H9 (cell line): ENCODE measurements around the gene NCKAP5L. TPM values are rescaled to one million over a fixed set of nuclear protein-coding genes. Genes with fewer than 3 reads are reported as not detected.
A peak's percentile ranks its signal among the peaks of the same experiment; 100 is the strongest.
"Not testable (repeated sequence)": the region's sequence is repeated elsewhere in the genome, so short reads cannot be mapped to it uniquely, and the experiment has no call there.

Source experiments
- DNase-seq: peaks from one replicate; pipeline ENCODE4 v3.0.0-alpha.2; 2017
- H2AFZ ChIP-seq: one replicate; pipeline ENCODE4 v1.6.1; 2013; ENCODE audit warnings: mild to moderate bottlenecking, low read length, control low read depth, moderate library complexity
- H2AK5ac ChIP-seq: 2 replicates; pipeline ENCODE4 v1.6.1; 2013; ENCODE audit warnings: low read length, control low read depth, mixed read lengths; ENCODE audit not compliant: insufficient read length
- H2BK120ac ChIP-seq: one replicate; pipeline ENCODE4 v1.6.1; 2013; ENCODE audit warnings: low read depth, mild to moderate bottlenecking, low read length, control low read depth, inconsistent platforms; ENCODE audit not compliant: poor library complexity, severe bottlenecking
- H2BK12ac ChIP-seq: 2 replicates; pipeline ENCODE4 v1.6.1; 2013; ENCODE audit warnings: low read length, control low read depth, mixed read lengths, low read depth; ENCODE audit not compliant: insufficient read length
- H2BK15ac ChIP-seq: 2 replicates; pipeline ENCODE4 v1.6.1; 2013; ENCODE audit warnings: low read depth, low read length, control low read depth
- H2BK20ac ChIP-seq: one replicate; pipeline ENCODE4 v1.6.1; 2013; ENCODE audit warnings: low read depth, mild to moderate bottlenecking, low read length, control low read depth, inconsistent platforms; ENCODE audit not compliant: poor library complexity, severe bottlenecking
- H2BK5ac ChIP-seq: 2 replicates; pipeline ENCODE4 v1.6.1; 2013; ENCODE audit warnings: low read length, control low read depth, mixed read lengths; ENCODE audit not compliant: insufficient read length
- H3K14ac ChIP-seq: 2 replicates; pipeline ENCODE4 v1.6.1; 2013; ENCODE audit warnings: low read length, control low read depth; ENCODE audit not compliant: insufficient read depth
- H3K18ac ChIP-seq: 2 replicates; pipeline ENCODE4 v1.6.1; 2013; ENCODE audit warnings: low read depth, mild to moderate bottlenecking, mixed read lengths, low read length, control low read depth; ENCODE audit not compliant: insufficient read length
- H3K23ac ChIP-seq: 2 replicates; pipeline ENCODE4 v1.6.1; 2013; ENCODE audit warnings: low read length, control low read depth, mixed read lengths, low read depth; ENCODE audit not compliant: insufficient read length
- H3K23me2 ChIP-seq: 2 replicates; pipeline ENCODE4 v1.6.1; 2013; ENCODE audit warnings: low read depth, mild to moderate bottlenecking, mixed read lengths, low read length, control low read depth; ENCODE audit not compliant: insufficient read length, poor library complexity, severe bottlenecking
- H3K27ac ChIP-seq: 2 replicates; pipeline ENCODE4 v1.5.1; 2013; ENCODE audit warnings: low read length, control low read depth, mixed read lengths, low read depth; ENCODE audit not compliant: insufficient read length
- H3K27me3 ChIP-seq: 2 replicates; pipeline ENCODE4 v1.6.1; 2013; ENCODE audit warnings: low read length, control low read depth, inconsistent platforms; ENCODE audit not compliant: insufficient read depth
- H3K4ac ChIP-seq: 2 replicates; pipeline ENCODE4 v1.6.1; 2013; ENCODE audit warnings: low read depth, mild to moderate bottlenecking, control low read depth, inconsistent platforms, low read length, moderate library complexity
- H3K4me1 ChIP-seq: 2 replicates; pipeline ENCODE4 v1.6.1; 2013; ENCODE audit warnings: low read length, control low read depth, inconsistent platforms; ENCODE audit not compliant: insufficient read depth
- H3K4me2 ChIP-seq: 2 replicates; pipeline ENCODE4 v1.6.1; 2013; ENCODE audit warnings: low read length, control low read depth, mixed read lengths; ENCODE audit not compliant: insufficient read length, insufficient read depth
- H3K56ac ChIP-seq: 2 replicates; pipeline ENCODE4 v1.6.1; 2013; ENCODE audit warnings: low read depth, mild to moderate bottlenecking, mixed read lengths, low read length, control low read depth; ENCODE audit not compliant: insufficient read length
- H3K79me1 ChIP-seq: 2 replicates; pipeline ENCODE4 v1.6.1; 2013; ENCODE audit warnings: low read depth, mild to moderate bottlenecking, moderate library complexity, low read length, control low read depth, inconsistent platforms; ENCODE audit not compliant: insufficient read depth, poor library complexity, severe bottlenecking
- H3K79me2 ChIP-seq: 2 replicates; pipeline ENCODE4 v1.6.1; 2013; ENCODE audit warnings: low read length, control low read depth, inconsistent platforms; ENCODE audit not compliant: insufficient read depth
- H3K9ac ChIP-seq: 2 replicates; pipeline ENCODE4 v1.6.1; 2013; ENCODE audit warnings: low read length, control low read depth, mixed read lengths; ENCODE audit not compliant: insufficient read length; ENCODE audit errors: extremely low read depth
- H3K9me3 ChIP-seq: one replicate; pipeline ENCODE4 v1.6.1; 2013; ENCODE audit warnings: low read depth, low read length, inconsistent platforms; ENCODE audit not compliant: control insufficient read depth
- H3T11ph ChIP-seq: one replicate; pipeline ENCODE4 v1.6.1; 2013; ENCODE audit warnings: mild to moderate bottlenecking, low read length, control low read depth, inconsistent platforms
- H4K20me1 ChIP-seq: one replicate; pipeline ENCODE4 v1.6.1; 2013; ENCODE audit not compliant: control insufficient read depth, insufficient read length, insufficient read depth
- H4K5ac ChIP-seq: 2 replicates; pipeline ENCODE4 v1.6.1; 2013; ENCODE audit warnings: low read depth, mild to moderate bottlenecking, mixed read lengths, low read length, control low read depth; ENCODE audit not compliant: insufficient read length
- H4K8ac ChIP-seq: replicated peaks from 2 replicates; pipeline ENCODE4 v1.6.1; 2013; ENCODE audit warnings: low read length, control low read depth, mixed read lengths, low read depth; ENCODE audit not compliant: insufficient read length
- H4K91ac ChIP-seq: 2 replicates; pipeline ENCODE4 v1.6.1; 2013; ENCODE audit warnings: low read depth, mild to moderate bottlenecking, moderate library complexity, mixed read lengths, low read length, control low read depth; ENCODE audit not compliant: insufficient read length
- H3K27ac Mint-ChIP-seq, 3 experiments: 2 replicates in 2 of 3; 3 replicates in 1 of 3; pipeline ENCODE4 v1.8.0; 2020 to 2021; ENCODE audit warnings: mixed read lengths in 3 of 3, mild to moderate bottlenecking in 1 of 3, moderate library complexity in 1 of 3
- H3K27me3 Mint-ChIP-seq: 2 replicates; pipeline ENCODE4 v1.8.0; 2021; ENCODE audit warnings: low read depth, mild to moderate bottlenecking, moderate library complexity, mixed read lengths
- H3K36me3 Mint-ChIP-seq, 3 experiments: 2 replicates in 2 of 3; 3 replicates in 1 of 3; pipeline ENCODE4 v1.8.0; 2020 to 2021; ENCODE audit warnings: low read depth in 3 of 3, mixed read lengths in 3 of 3; ENCODE audit not compliant: insufficient read depth in 1 of 3
- H3K4me1 Mint-ChIP-seq, 2 experiments: 2 replicates each; pipeline ENCODE4 v1.8.0; 2020; ENCODE audit warnings: mixed read lengths in 2 of 2
- H3K4me3 Mint-ChIP-seq, 2 experiments: 2 replicates in 1 of 2; 3 replicates in 1 of 2; pipeline ENCODE4 v1.8.0; 2020 to 2021; ENCODE audit warnings: mild to moderate bottlenecking in 2 of 2, mixed read lengths in 2 of 2, moderate library complexity in 1 of 2
- H3K9me3 Mint-ChIP-seq, 2 experiments: 2 replicates in 1 of 2; 3 replicates in 1 of 2; pipeline ENCODE4 v1.8.0; 2020; ENCODE audit warnings: mild to moderate bottlenecking in 2 of 2, mixed read lengths in 2 of 2, moderate library complexity in 1 of 2
- WGBS: extraction: QIAGEN DNeasy Blood & Tissue Kit; methylation state at CpG from one replicate; pipeline ENCODE4 v1.1.7; 2013; ENCODE audit warnings: missing lambda C conversion rate, low lambda C conversion rate, mixed read lengths; ENCODE audit not compliant: insufficient read length; ENCODE audit errors: extremely low coverage; 5-methylcytosine and 5-hydroxymethylcytosine counted together
- total RNA-seq: library from RNA; stranded (reverse); gene quantifications from 2 replicates; pipeline ENCODE4 v1.2.1, GENCODE V29; 2021
- TF ChIP-seq, protein P1 (sequence below): fragments of 200-600 bp; sonication (generic); conservative IDR thresholded peaks from 3 replicates; pipeline ENCODE4 v1.8.0; 2021; ENCODE audit warnings: antibody characterized with exemption, mild to moderate bottlenecking

NCKAP5L gene
- total RNA-seq, 1 experiment from 2014 or later = 27.7 TPM

DNA sequence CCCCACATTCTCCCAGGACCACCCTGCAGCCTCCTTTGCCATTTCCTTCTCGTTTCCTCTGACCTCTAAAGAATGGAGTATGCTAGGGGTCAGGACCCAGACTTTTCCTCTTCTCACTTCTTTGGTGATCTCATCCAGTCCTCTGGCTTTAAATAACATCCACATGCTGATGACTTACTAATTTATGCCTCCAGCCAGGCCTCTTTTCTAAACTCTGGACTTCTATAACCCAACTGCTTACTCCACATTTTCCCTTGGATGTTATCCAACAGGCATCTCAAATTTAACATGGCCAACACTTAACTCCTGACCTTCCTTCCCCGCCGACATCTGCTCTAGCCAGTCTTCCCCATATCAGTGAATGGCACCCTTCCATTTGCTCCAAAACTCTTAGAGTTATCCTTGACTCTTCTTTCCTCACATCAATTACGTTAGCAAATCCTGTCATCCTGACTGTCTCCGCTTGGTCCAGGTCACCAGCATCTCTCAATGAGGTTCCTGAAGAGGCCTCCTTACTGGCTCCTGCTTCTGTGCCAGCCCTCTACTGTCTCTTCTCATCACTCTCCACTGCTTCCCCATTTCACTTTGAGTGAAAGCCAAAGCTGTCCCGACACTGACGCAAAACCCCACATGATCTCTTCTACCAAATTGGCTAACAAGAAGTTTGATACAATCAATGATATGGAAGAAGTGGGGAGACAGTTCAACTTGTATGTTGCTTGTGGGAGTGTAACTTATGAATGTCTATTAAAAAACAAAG, 44.1 kb downstream of the NCKAP5L start:
- TF ChIP-seq, protein P1, sequence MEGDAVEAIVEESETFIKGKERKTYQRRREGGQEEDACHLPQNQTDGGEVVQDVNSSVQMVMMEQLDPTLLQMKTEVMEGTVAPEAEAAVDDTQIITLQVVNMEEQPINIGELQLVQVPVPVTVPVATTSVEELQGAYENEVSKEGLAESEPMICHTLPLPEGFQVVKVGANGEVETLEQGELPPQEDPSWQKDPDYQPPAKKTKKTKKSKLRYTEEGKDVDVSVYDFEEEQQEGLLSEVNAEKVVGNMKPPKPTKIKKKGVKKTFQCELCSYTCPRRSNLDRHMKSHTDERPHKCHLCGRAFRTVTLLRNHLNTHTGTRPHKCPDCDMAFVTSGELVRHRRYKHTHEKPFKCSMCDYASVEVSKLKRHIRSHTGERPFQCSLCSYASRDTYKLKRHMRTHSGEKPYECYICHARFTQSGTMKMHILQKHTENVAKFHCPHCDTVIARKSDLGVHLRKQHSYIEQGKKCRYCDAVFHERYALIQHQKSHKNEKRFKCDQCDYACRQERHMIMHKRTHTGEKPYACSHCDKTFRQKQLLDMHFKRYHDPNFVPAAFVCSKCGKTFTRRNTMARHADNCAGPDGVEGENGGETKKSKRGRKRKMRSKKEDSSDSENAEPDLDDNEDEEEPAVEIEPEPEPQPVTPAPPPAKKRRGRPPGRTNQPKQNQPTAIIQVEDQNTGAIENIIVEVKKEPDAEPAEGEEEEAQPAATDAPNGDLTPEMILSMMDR = no peak
- no peak overlapping the region for H2AK5ac ChIP-seq

DNA sequence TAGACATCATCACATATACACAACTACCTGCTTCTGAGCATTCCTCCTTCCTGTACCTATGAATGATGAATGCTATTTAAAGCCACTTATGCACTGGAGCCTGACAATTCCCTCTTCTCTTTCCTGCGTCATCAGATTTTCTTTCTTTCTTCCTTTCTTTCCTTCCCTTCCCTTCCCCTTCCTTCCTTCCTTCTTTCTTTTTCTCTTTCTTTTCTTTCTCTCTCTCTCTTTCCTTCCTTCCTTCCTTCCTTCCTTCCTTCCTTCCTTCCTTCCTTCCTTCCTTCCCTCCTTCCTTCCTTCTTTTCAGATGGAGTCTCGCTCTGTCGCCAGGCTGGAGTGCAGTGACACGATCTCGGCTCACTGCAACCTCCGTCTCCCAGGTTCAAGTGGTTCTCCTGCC, 47.3 kb downstream of the NCKAP5L start:
- not testable (repeated sequence) for H3K14ac ChIP-seq, H3K4me2 ChIP-seq, H3K27ac ChIP-seq, DNase-seq, H3K4me1 ChIP-seq, H3K36me3 Mint-ChIP-seq, H3K9ac ChIP-seq, H3K4ac ChIP-seq, H3K56ac ChIP-seq, H3K23ac ChIP-seq, H3K79me2 ChIP-seq, H4K5ac ChIP-seq, H3K79me1 ChIP-seq, H3K4me3 Mint-ChIP-seq, H2AFZ ChIP-seq, H3T11ph ChIP-seq, H3K9me3 Mint-ChIP-seq, H2BK12ac ChIP-seq, H3K18ac ChIP-seq, H2BK15ac ChIP-seq, H3K9me3 ChIP-seq, H4K8ac ChIP-seq, H2BK20ac ChIP-seq, H3K27me3 ChIP-seq, H3K23me2 ChIP-seq, H2AK5ac ChIP-seq, H4K20me1 ChIP-seq, H4K91ac ChIP-seq, H3K27ac Mint-ChIP-seq, H2BK120ac ChIP-seq, H2BK5ac ChIP-seq
- WGBS = no CpG with 5 or more reads among the region's 6 CpGs
- peaks cover 43% of the 10 kb centered on the region for H3K27me3 Mint-ChIP-seq
- peaks cover 13 to 19% of the 10 kb centered on the region in 2 experiments for H3K4me1 Mint-ChIP-seq

More for the DNA sequence above, 44.1 kb downstream of the NCKAP5L start:
- H4K20me1 ChIP-seq = no peaks in the 10 kb centered on the region
- no peak overlapping the region for H3K27ac ChIP-seq
- Mint-ChIP-seq H3K27ac (no peak overlapping the region), H3K36me3 (peaks cover 0 to 5% (median 5%) of the 10 kb centered on the region in 3 experiments; a peak in 4 of 7 replicates), H3K4me3 (no peak overlapping the region), H3K27me3 (peaks cover 40% of the 10 kb centered on the region), H3K4me1 (no peaks in the 10 kb centered on the region), H3K9me3 (peaks cover 5 to 6% of the 10 kb centered on the region in 2 experiments)
- no peak overlapping the region for H3K18ac ChIP-seq
- no peaks in the 10 kb centered on the region for H3K23me2 ChIP-seq
- H3K23ac ChIP-seq = no peak overlapping the region
- no peak overlapping the region for H4K8ac ChIP-seq
- H3K27me3 ChIP-seq = peaks cover 3% of the 10 kb centered on the region; the same call in 1 of the 2 replicates
- no peak overlapping the region for H2BK12ac ChIP-seq
- no peak overlapping the region for H3T11ph ChIP-seq
- H4K91ac ChIP-seq = no peak overlapping the region
- no peak overlapping the region for H2BK120ac ChIP-seq
- no CpG with 5 or more reads among the region's 7 CpGs for WGBS
- no peak overlapping the region for H2BK5ac ChIP-seq
- peak overlapping the region; percentile 94; the same call in 1 of the 2 replicates for H2BK15ac ChIP-seq
- no peaks in the 10 kb centered on the region for H3K4me1 ChIP-seq
- no peak overlapping the region for H2BK20ac ChIP-seq
- no peak overlapping the region for H3K4me2 ChIP-seq
- no peaks in the 10 kb centered on the region for H3K79me2 ChIP-seq
- no peak overlapping the region for H3K9ac ChIP-seq
- H3K4ac ChIP-seq = no peak overlapping the region
- H3K9me3 ChIP-seq = no peaks in the 10 kb centered on the region
- H3K56ac ChIP-seq = no peak overlapping the region
- H3K79me1 ChIP-seq = no peaks in the 10 kb centered on the region
- no peak for DNase-seq
- H3K14ac ChIP-seq = no peak overlapping the region
- no peak overlapping the region for H4K5ac ChIP-seq
- no peak overlapping the region for H2AFZ ChIP-seq
